Measurements from ENCODE around the gene TNK2. TPM values are rescaled to one million over a fixed set of nuclear protein-coding genes. Genes with fewer than 3 reads are reported as not detected.

Gene TNK2
- total and polyA plus RNA-seq, 2 of the 8 experiments (the other 6 are each of a cell fraction or from before 2014, with no cell fraction given), result 10.4 to 33.9 TPM

DNA sequence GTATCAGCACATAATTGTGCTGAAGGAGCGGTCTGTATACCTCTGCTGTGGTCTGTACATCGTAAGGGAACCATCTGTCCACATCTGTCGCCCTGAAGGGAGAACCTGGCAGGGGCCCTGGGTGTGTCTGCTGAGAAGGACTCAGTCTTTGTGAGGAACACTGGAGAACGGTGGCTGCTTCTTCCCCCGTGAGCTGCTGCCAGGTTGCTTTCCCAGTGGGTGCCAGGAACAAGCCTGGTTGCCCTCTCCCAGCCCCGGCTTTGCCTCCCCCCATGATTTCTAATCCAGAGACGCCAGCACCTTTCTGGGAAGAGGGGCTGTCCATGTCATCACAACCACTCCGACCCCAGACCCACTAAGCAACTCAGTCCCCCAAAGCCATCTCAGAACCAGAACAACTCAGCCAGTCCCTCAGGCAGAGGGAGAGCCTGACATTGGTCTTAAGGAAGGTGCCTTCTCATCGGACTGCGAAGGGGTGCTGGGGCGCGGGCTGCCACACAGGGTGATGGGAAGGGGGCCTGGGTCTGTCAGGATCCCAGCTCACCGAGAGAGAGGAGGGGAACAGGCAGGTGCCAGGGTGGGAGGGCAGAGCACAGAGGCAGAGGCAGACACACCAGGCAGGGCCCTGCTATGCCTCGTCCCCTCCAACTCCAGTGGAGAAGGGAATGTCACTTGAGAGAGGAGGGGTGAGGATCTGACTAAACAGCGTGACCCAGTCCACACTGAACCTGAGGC is 8.5 kb downstream of the TNK2 start:
- no peak overlapping the region for H3K23ac ChIP-seq (ENCODE audit: insufficient read length)
- H3K79me1 ChIP-seq (ENCODE audit: low read depth, low read length), result peaks cover 10% of the 10 kb centered on the region
- H3K36me3 ChIP-seq (ENCODE audit: control insufficient read depth in 2 of 4, insufficient read depth in 4 of 4, low read length in 3 of 4), result no peaks in the 10 kb centered on the region
- H2BK120ac ChIP-seq (replicated peaks; ENCODE audit: low read depth, low read length), result no peak overlapping the region
- H2AK5ac ChIP-seq (ENCODE audit: low read depth, low read length), result no peak overlapping the region; the same call in 1 of the 2 replicates
- peaks cover 11% of the 10 kb centered on the region; the same call in 1 of the 2 replicates for H3K23me2 ChIP-seq (ENCODE audit: low read depth, low read length)
- no peak overlapping the region for H3K9ac ChIP-seq (replicated peaks in 1 of 4; ENCODE audit: extremely low read depth in 1 of 4, low read depth in 3 of 4, low read length in 3 of 4)
- H3K79me2 ChIP-seq (ENCODE audit: control insufficient read depth in 1 of 2, insufficient read depth in 2 of 2, low read length in 2 of 2), result peaks cover 0 to 19% of the 10 kb centered on the region in 2 experiments; a peak in 1 of 4 replicates
- H3K4me3 ChIP-seq (ENCODE audit: extremely low read depth in 1 of 4, insufficient read depth in 2 of 4, low read depth in 3 of 4, low read length in 4 of 4), result no peak overlapping the region
- H3K18ac ChIP-seq (ENCODE audit: extremely low read depth, low read length), result no peak overlapping the region
- H2BK5ac ChIP-seq (ENCODE audit: low read depth, low read length), result no peak overlapping the region
- no peak overlapping the region for H2BK20ac ChIP-seq (ENCODE audit: low read length)
- H4K91ac ChIP-seq (replicated peaks; ENCODE audit: insufficient read length, low read length), result no peak overlapping the region
- no peaks in the 10 kb centered on the region for H3K9me3 ChIP-seq (ENCODE audit: insufficient read depth in 2 of 2, low read depth in 1 of 2, low read length in 1 of 2)
- no peak overlapping the region for H3K14ac ChIP-seq (ENCODE audit: insufficient read length)
- CTCF ChIA-PET (ENCODE audit: partially characterized antibody), result interaction anchor here (0.8 to 23.1 kb wide), 8 partner anchors 7 to 207 kb away, joined by 3 to 499 read pairs (median 6); partner anchors contain the start of gene TNK2
- WGBS, 2 experiments (ENCODE audit: extremely low coverage in 1 of 2, insufficient coverage in 1 of 2, insufficient read length in 1 of 2, insufficient replicate concordance in 2 of 2, low coverage in 1 of 2, low lambda C conversion rate in 2 of 2, missing lambda C conversion rate in 1 of 2), result 90% methylated on average over 14 of the region's 15 CpGs; no CpG with 5 or more reads in 1 of the 2 experiments
- no peak overlapping the region for H2BK12ac ChIP-seq (ENCODE audit: low read depth, low read length)
- H4K5ac ChIP-seq (ENCODE audit: insufficient read length, low read depth, low read length), result no peak overlapping the region
- H3K27me3 ChIP-seq (replicated peaks in 1 of 4; ENCODE audit: control insufficient read depth in 3 of 4, extremely low read depth in 1 of 4, insufficient read depth in 3 of 4, low read length in 3 of 4), result no peaks in the 10 kb centered on the region
- no peak overlapping the region for H3K56ac ChIP-seq (replicated peaks; ENCODE audit: insufficient read length, low read depth, low read length)
- H3K4me2 ChIP-seq (ENCODE audit: insufficient read depth in 1 of 2, low read depth in 2 of 2, low read length in 2 of 2), result no peak overlapping the region
- FAIRE-seq, result no peak
- peaks cover 0 to 17% of the 10 kb centered on the region in 2 experiments for H4K20me1 ChIP-seq (replicated peaks in 1 of 2; ENCODE audit: control insufficient read depth in 1 of 2, insufficient read depth in 2 of 2, low read length in 2 of 2)
- no peak for DNase-seq (ENCODE audit: low read depth in 1 of 2, low spot score in 2 of 2)
- peaks cover 0 to 12% (median 5%) of the 10 kb centered on the region in 4 experiments; a peak in 6 of 7 replicates for H3K4me1 ChIP-seq (replicated peaks in 1 of 4; ENCODE audit: control insufficient read depth in 3 of 4, insufficient read depth in 4 of 4, low read length in 3 of 4)
- no peak overlapping the region for H4K8ac ChIP-seq (ENCODE audit: extremely low read depth, insufficient read depth, low read length)
- H2BK15ac ChIP-seq (ENCODE audit: low read length), result no peak overlapping the region
- no peak overlapping the region for H2AFZ ChIP-seq (ENCODE audit: low read length)
- H3K27ac ChIP-seq (ENCODE audit: low read depth, low read length), result no peak overlapping the region
- POLR2A ChIA-PET (ENCODE audit: partially characterized antibody), result interaction anchor here (1.0 kb wide), 1 partner anchor 8 kb away, joined by 4 read pairs; no protein-coding TSS in a partner anchor
- H3K4ac ChIP-seq (replicated peaks; ENCODE audit: insufficient read length, low read depth, low read length), result no peak overlapping the region
- TF ChIP-seq FOSL1 (IDR thresholded peaks at IDR 0.05; ENCODE audit: insufficient read depth, low read depth, low read length), result no peak
